Measurements from ENCODE around the gene MXD1. TPM values are rescaled to one million over a fixed set of nuclear protein-coding genes. Genes with fewer than 3 reads are reported as not detected.

MXD1 gene
- total and polyA plus RNA-seq, 9 of the 15 experiments (the other 6 are each of a cell fraction or from before 2014, with no cell fraction given): 6.7 to 35.9 (median 11.0) TPM

DNA sequence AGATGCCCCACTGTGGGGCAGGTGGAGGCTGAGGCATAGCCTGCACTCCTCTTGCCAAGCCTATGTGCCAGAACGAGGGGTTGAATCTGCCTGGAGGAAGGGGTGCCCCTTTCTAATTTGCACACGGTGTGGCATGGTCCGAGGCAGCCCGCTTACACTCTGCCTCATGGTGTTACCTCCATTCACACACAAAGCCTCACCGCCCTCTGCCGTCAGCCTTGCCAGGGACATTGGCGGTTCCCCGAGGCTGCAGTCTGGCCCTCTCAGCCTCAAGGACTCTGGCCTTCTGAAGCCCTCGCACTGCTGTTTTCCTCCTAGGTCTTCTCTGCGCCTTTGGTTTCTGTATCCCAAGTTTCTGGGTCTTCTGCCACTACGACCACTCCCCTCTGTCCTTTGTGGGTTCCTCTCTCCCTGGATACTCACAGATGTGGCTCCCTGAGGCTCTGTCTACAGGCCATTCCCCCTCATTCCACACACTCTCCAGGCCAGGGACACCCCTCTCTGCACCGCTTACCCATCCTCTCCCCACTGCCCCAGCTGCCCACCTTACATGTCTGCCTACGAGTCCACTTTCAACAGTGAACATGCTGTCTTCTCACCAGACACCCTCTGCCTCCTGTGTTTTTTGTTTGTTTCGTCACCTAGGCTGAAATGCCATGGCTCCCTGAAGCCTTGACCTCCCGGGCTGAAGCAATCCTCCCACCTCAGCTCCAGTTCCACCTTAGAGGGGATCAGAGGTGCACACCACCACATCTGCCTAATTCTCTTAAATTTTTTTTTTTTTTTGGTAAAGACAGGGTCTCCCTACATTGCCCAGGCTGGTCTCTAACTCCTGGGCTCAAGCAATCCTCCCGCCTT lies 54.4 kb downstream of the MXD1 start (continued):
- TF ChIP-seq, protein P1, sequence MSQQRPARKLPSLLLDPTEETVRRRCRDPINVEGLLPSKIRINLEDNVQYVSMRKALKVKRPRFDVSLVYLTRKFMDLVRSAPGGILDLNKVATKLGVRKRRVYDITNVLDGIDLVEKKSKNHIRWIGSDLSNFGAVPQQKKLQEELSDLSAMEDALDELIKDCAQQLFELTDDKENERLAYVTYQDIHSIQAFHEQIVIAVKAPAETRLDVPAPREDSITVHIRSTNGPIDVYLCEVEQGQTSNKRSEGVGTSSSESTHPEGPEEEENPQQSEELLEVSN (IDR thresholded peaks at IDR 0.05; ENCODE audit: borderline replicate concordance in 1 of 2, extremely low read depth in 1 of 2, insufficient read depth in 1 of 2, insufficient read length in 1 of 2, low read depth in 1 of 2, low read length in 1 of 2, poor library complexity in 1 of 2, severe bottlenecking in 1 of 2): no peak
- TF ChIP-seq TRIM24 (IDR thresholded peaks at IDR 0.05): no peak
- TF ChIP-seq NFIX (CRISPR knock-in tag; IDR thresholded peaks at IDR 0.05; ENCODE audit: low read depth): no peak
- TF ChIP-seq, protein P2, sequence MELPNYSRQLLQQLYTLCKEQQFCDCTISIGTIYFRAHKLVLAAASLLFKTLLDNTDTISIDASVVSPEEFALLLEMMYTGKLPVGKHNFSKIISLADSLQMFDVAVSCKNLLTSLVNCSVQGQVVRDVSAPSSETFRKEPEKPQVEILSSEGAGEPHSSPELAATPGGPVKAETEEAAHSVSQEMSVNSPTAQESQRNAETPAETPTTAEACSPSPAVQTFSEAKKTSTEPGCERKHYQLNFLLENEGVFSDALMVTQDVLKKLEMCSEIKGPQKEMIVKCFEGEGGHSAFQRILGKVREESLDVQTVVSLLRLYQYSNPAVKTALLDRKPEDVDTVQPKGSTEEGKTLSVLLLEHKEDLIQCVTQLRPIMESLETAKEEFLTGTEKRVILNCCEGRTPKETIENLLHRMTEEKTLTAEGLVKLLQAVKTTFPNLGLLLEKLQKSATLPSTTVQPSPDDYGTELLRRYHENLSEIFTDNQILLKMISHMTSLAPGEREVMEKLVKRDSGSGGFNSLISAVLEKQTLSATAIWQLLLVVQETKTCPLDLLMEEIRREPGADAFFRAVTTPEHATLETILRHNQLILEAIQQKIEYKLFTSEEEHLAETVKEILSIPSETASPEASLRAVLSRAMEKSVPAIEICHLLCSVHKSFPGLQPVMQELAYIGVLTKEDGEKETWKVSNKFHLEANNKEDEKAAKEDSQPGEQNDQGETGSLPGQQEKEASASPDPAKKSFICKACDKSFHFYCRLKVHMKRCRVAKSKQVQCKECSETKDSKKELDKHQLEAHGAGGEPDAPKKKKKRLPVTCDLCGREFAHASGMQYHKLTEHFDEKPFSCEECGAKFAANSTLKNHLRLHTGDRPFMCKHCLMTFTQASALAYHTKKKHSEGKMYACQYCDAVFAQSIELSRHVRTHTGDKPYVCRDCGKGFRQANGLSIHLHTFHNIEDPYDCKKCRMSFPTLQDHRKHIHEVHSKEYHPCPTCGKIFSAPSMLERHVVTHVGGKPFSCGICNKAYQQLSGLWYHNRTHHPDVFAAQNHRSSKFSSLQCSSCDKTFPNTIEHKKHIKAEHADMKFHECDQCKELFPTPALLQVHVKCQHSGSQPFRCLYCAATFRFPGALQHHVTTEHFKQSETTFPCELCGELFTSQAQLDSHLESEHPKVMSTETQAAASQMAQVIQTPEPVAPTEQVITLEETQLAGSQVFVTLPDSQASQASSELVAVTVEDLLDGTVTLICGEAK (IDR thresholded peaks at IDR 0.05): no peak
- TF ChIP-seq, protein P2 (CRISPR knock-in tag; IDR thresholded peaks at IDR 0.05): no peak

Data from K562 (cell line).